ENCODE results near the gene FADS3. TPM values are rescaled to one million over a fixed set of nuclear protein-coding genes. Genes with fewer than 3 reads are reported as not detected.

Gene FADS3
- total and polyA plus RNA-seq, 2 of the 13 experiments (the other 11 are each of a cell fraction or from before 2014, with no cell fraction given), result 13.4 to 23.2 TPM

- TF ChIP-seq TARDBP (CRISPR knock-in tag; IDR thresholded peaks at IDR 0.05) (no peak), ZNF670 (CRISPR knock-in tag; IDR thresholded peaks at IDR 0.05; ENCODE audit: borderline replicate concordance) (peak; percentile 87; the same call in 1 of the 2 replicates), MXD3 (CRISPR knock-in tag; IDR thresholded peaks at IDR 0.05) (peak; percentile 29; the same call in 1 of the 2 replicates), ZBTB1 (CRISPR knock-in tag; IDR thresholded peaks at IDR 0.05; ENCODE audit: borderline replicate concordance) (no peak), CAMTA2 (CRISPR knock-in tag; IDR thresholded peaks at IDR 0.05; ENCODE audit: borderline replicate concordance) (0 out of 2 replicates have a peak, but pooled peaks have one; percentile 57), CENPX (CRISPR knock-in tag; IDR thresholded peaks at IDR 0.05) (no peak), KDM6A (CRISPR knock-in tag; IDR thresholded peaks at IDR 0.05; ENCODE audit: low read depth) (peak; percentile 78; the same call in 1 of the 2 replicates), USF2 (IDR thresholded peaks at IDR 0.05; ENCODE audit: low read depth, low read length) (no peak), USF2 (CRISPR knock-in tag; IDR thresholded peaks at IDR 0.05; ENCODE audit: borderline replicate concordance) (no peak), RNF2 (conservative IDR thresholded peaks at IDR 0.05; ENCODE audit: low read depth) (peak; percentile 70; the same call in 1 of the 2 replicates), ZNF225 (CRISPR knock-in tag; IDR thresholded peaks at IDR 0.05) (no peak), SCMH1 (CRISPR knock-in tag; IDR thresholded peaks at IDR 0.05; ENCODE audit: borderline replicate concordance) (no peak), ZNF556 (CRISPR knock-in tag; IDR thresholded peaks at IDR 0.05; ENCODE audit: borderline replicate concordance) (peak; percentile 74; the same call in 1 of the 2 replicates), MLX (CRISPR knock-in tag; IDR thresholded peaks at IDR 0.05) (no peak), SMYD3 (CRISPR knock-in tag; IDR thresholded peaks at IDR 0.05) (no peak), KLF15 (CRISPR knock-in tag; IDR thresholded peaks at IDR 0.05; ENCODE audit: borderline replicate concordance) (no peak), EHMT2 (IDR thresholded peaks at IDR 0.05; ENCODE audit: borderline replicate concordance, low read depth, low read length) (peak; percentile 53; the same call in 1 of the 2 replicates), TOE1 (CRISPR knock-in tag; IDR thresholded peaks at IDR 0.05) (no peak), IKZF1 (IDR thresholded peaks at IDR 0.05) (no peak), ZZZ3 (CRISPR knock-in tag; IDR thresholded peaks at IDR 0.05; ENCODE audit: borderline replicate concordance) (no peak), HNRNPLL (IDR thresholded peaks at IDR 0.05; ENCODE audit: low read depth, low read length, poor library complexity, severe bottlenecking) (peak; percentile 28), TFE3 (CRISPR knock-in tag; IDR thresholded peaks at IDR 0.05) (peak; percentile 95)
- TF ChIP-seq, protein P1, sequence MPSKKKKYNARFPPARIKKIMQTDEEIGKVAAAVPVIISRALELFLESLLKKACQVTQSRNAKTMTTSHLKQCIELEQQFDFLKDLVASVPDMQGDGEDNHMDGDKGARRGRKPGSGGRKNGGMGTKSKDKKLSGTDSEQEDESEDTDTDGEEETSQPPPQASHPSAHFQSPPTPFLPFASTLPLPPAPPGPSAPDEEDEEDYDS (CRISPR knock-in tag; IDR thresholded peaks at IDR 0.05), result peak; percentile 40; the same call in 1 of the 2 replicates
- TF ChIP-seq, protein P2, sequence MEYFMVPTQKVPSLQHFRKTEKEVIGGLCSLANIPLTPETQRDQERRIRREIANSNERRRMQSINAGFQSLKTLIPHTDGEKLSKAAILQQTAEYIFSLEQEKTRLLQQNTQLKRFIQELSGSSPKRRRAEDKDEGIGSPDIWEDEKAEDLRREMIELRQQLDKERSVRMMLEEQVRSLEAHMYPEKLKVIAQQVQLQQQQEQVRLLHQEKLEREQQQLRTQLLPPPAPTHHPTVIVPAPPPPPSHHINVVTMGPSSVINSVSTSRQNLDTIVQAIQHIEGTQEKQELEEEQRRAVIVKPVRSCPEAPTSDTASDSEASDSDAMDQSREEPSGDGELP (IDR thresholded peaks at IDR 0.05; ENCODE audit: borderline replicate concordance, low read depth), result peak; percentile 99
These were observed 32.1 kb upstream of the FADS3 start (continued) for GRCh38 chr11:61923166-61924063.
